Measurements from ENCODE around the gene DET1.
"Not testable (repeated sequence)": the region's sequence is repeated elsewhere in the genome, so short reads cannot be mapped to it uniquely, and the experiment has no call there.

DET1 gene

DNA sequence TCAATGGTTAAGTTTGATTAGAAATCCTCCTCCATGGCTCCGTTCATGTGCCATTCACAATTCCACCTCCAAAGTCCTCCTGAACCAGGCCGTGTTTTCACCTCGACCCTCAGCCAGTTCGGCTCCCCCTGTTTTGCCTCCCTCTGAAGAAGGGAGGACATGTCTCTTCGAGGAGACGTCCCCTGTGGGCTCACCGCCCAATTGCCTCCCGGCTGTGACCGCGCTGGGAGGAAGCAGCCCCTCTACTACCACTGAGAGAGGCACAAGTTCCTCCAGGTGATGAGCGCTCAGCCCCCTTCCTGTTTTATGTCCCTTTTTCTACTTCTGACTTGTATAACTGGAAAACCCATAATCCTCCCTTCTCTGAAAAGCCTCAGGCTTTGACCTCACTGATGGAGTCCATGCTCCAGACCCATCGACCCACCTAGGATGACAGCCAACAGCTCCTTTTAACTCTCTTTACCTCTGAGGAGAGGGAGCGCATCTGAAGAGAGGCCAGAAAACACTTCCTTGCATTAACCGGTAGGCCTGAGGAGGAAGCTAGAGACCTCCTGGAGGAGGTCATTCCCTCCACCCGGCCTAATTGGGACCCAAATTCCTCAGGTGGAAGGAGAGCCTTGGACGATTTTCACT lies 4.7 kb downstream of the DET1 start:
- FAIRE-seq (no peak), DNase-seq (ENCODE audit: insufficient read length, low spot score) (no peak)

DNA sequence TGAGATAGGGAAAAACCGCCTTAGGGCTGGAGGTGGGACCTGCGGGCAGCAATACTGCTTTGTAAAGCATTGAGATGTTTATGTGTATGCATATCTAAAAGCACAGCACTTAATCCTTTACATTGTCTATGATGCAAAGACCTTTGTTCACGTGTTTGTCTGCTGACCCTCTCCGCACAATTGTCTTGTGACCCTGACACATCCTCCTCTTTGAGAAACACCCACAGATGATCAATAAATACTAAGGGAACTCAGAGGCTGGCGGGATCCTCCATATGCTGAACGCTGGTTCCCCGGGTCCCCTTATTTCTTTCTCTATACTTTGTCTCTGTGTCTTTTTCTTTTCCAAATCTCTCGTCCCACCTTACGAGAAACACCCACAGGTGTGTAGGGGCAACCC lies 5.4 kb downstream of the DET1 start:
- FAIRE-seq; DNase-seq (ENCODE audit: insufficient read length, low spot score): not testable (repeated sequence)

DNA sequence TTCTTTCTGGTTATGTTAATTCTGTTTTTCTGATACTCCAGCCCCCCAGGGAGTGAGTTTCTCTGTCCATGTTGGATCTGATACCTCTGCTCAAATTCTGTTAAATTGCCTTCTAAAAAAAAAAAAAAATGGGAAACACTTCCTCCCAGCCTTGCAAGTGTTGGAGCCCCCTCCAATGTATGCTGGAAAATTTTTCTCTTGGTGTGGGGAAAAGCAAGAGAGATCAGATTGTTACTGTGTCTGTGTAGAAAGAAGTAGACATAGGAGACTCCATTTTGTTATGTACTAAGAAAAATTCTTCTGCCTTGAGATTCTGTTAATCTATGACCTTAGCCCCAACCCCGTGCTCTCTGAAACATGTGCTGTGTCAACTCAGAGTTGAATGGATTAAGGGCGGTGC lies 6.1 kb downstream of the DET1 start:
- not testable (repeated sequence) for FAIRE-seq

DNA sequence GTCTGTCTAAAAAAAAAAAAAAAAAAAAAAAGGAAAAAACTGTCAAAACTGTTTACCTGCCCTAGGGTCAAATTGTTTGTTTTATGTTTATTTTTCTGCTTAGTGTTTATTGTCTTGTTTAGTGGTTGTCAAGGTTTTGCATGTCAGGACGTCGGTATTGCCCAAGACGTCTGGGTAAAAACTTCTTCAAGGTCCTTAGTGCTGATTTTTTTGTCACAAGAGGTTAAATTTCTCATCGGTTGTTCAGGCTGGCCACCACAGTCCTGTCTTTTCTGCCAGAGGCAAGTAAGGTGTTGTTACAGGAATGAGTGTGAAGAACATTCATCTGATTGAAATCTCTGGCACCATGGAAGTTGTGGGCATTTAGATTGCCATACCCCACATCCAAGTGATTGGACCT lies 7.0 kb downstream of the DET1 start:
- DNase-seq (ENCODE audit: insufficient read length, low spot score), result no peak
- FAIRE-seq, result no peak

More for the DNA sequence above, 6.1 kb downstream of the DET1 start:
- DNase-seq (ENCODE audit: insufficient read length, low spot score), result not testable (repeated sequence)

DNA sequence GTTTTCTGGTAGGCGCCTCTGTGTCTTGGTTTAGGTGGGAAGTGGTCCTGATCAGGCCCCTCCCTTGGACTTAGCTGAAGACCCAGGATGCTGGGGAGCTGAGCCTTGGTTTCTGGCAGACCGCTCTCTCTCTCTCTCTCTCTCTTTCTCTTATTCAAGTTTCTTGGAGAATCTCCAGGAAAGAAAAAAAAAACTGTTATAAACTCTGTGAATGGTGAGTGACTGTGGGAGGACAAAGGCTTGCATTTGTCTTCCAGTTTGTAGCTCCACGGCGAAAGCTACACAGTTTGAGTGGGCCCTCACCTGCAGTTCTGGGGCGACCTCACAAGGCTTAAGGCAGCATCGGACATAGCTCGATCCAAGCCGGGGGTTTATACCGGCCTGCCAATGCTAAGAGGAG lies 7.5 kb downstream of the DET1 start:
- no peak for FAIRE-seq

DNA sequence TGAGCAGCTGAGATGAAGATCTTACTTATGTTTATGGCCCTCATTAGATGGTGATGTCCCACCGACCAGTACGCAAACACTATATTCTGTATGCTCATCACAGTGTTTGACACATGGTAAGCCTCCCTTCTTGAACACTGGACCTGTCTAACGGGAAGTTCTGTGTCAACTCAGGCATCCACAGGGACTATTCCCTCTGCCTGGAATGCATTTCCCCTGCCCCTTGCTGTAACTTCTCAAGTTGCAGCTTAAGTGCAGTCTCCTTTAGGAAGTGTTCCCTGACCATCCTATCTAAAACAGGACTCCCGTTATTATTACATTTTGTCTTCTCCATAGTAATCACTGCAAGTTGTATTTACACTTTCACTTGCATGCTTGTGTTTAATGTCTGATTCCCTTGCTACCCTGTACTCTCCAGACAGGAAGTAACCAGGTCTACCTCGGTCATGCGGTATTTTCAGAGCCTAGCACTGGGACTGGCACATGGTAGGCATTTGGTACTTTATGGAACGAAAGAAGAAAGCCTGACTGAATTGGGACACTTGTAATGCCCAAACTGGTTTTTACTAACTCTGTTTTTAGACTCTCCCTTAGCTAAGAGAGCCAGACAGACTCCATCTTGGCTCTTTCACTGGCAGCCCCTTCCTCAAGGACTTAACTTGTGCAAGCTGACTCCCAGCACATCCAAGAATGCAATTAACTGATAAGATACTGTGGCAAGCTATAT lies 8.7 kb downstream of the DET1 start:
- FAIRE-seq, result no peak

More for the DNA sequence above, 7.5 kb downstream of the DET1 start:
- no peak for DNase-seq (ENCODE audit: insufficient read length, low spot score)

DNA sequence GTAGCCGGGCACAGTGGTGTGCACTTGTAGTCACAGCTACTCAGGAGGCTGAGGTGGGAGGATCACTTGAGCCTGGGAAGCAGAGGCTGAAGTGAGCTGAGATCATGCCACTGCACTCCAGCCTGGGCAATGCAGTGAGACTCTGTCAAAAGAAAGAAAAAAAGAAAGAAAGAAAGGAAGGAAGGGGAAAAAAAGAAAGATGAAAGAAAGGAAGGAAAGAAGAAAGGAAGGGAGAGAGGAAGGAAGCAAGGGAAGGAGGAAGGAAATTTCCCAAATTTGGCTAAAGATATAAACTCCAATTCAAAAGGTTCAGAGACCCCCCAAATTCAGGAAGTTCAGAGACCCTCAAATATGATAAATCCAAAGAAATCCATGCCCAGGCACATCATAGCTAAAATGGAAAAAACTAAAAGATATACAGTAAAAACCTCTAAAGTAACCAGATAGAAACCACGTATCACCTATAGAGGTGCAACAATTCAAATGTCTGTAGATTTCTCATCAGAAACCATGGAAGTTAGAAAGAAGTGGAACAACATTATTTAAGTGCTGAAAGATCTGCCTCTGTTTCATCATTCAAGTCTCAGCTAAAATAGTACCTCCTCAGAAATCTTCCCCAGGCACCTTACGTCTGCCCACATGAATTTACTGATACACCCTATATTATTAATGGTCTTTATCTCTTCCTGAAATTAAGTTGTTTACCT lies 10.7 kb downstream of the DET1 start:
- DNase-seq (ENCODE audit: insufficient read length, low spot score) (no peak), FAIRE-seq (no peak)

More for the DNA sequence above, 8.7 kb downstream of the DET1 start:
- no peak for DNase-seq (ENCODE audit: insufficient read length, low spot score)

DNA sequence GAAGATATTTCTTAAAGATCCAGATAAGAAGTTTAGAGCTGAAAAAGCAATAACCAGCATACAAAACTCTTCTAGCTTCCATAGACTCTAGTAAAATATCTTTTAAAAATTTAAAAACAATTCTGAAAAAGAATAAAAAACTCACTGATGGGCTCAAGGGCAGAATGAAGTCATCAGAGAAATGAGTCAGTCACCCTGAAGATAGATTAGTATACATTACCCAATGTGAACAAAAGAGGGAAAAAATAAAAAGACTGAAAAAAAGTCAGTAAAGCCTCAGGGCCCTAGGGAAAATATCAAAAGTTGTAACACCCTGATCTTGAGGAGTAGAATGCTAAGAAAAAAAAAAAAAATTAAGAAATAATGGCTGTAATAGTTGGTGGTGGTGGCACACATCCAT lies 11.4 kb downstream of the DET1 start:
- DNase-seq (ENCODE audit: insufficient read length, low spot score) (no peak), FAIRE-seq (no peak)

DNA sequence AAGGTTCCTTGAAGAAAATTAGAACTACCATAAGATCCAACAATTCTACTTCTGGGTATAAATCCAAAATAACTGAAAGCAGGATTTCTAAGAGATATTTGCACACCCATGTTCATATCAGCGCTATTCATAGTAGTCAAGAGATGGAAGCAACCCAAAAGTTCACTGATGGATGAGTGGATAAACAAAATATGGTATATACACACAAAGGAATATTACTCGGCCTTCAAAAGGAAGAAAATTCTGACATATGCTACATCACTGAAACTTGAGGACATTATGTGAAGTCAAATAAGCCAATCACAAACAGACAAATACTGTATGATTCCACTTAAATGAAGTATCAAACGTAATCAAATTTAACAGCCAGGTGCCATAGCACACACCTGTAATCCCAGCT lies 13.1 kb downstream of the DET1 start:
- DNase-seq (ENCODE audit: insufficient read length, low spot score) (no peak), FAIRE-seq (no peak)

DNA sequence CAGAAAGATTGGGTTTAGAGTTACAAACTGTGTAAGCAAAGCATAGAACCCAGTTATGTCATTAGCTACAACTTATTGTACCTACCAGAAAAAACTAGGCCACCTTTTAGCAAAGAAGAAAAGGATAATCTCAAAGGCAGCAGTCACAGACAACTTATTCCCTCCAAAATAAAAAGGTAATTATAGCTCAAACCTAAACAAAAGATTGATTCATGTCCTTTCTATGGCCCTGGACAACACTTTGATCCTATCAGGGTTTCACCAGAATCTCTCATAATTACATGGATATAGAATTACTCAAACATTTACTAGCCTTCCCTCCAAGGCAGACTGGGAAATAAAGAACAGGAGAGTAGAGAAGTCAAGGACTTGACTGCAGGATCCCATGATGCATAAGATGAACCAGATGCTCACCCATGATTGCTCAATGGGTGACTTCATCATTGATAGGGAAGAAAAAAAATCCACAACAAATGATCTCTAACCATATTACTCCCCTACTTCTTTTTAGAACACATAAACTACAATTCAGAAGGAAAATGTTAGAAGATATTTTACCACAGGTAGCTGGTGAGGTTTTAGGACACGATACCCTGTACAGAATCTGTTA lies 17.4 kb downstream of the DET1 start:
- FAIRE-seq, result no peak
- DNase-seq (ENCODE audit: insufficient read length, low spot score), result no peak

DNA sequence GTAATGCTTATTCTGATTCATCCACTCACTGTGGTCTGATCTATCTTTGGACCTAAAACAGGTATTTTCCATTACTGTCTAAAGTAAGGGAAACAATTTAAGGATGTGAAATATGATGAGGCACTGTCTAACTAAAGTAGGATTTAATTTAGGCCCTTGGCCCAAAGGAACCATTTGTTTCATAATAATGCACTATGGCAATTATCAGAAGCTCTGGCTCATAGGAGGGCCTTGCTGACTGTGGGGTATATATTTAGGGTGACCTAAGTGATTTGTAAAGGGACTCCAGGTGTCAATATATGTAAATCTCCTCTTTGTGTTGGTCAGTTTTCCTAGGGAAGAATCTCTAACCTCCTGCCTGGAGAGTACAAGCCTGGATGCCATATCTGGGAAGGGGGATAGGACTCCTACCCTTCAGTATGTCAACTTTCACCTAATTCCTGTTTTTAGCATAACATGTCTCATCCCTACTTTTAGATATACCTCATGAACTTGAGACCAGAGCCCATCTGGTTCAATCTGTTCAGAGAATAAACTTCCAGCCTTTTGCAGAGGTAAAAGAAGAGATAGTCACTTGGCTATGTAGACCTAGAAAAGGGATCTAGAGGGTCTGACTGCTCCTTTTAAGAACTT lies 20.1 kb downstream of the DET1 start:
- FAIRE-seq, result no peak
- no peak for DNase-seq (ENCODE audit: insufficient read length, low spot score)

DNA sequence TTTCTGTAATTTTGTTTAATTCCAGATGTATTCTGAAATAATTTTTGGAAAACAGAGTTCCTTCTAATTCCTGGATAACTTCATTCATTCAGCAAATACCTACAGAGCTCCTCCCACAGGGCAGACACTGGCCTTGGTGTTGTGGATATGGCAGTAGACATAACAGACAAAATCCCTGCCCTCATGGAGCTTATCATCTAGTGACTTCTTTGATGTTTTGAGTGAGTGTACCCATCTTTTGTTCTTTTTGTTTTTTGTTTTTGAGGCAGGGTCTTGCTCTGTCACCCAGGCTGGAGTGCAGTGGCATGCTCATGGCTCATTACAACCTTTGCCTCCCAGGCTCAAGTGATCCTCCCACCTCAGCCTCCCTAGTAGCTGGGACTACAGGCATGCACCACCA lies 21.1 kb downstream of the DET1 start:
- DNase-seq (ENCODE audit: insufficient read length, low spot score), result no peak
- no peak for FAIRE-seq

DNA sequence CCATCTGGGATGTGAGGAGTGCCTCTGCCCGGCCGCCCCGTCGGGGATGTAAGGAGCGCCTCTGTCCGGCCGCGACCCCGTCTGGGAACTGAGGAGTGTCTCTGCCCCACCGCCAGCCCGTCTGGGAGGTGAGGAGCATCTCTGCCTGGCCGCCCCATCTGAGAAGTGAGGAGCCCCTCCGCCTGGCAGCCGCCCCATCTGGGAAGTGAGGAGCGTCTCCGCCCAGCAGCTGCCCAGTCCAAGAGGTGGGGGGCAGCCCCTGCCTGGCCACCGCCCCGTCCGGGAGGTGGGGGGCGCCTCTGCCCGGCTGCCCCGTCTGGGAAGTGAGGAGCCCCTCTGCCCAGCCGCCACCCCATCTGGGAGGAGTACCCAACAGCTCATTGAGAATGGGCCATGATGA lies 22.4 kb downstream of the DET1 start:
- DNase-seq (ENCODE audit: insufficient read length, low spot score); FAIRE-seq: not testable (repeated sequence)

DNA sequence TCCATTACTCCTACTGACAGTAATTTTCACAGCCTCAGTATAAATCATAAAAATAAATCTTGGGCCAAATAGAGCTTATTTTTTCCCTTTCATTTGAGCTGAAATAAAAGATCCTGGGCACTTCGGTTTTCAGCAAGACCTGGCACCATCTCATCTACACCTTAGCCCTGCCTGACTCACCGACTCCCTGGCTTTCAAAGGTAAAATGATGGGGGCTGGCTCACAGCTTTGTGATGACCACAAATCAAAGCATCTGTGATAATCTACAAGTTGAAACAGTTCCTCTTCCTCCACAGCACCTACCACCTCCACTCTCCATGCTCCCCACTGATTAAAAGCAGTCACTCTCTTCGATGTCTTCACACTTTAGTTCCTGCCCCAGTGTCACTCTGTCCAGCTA lies 27.6 kb downstream of the DET1 start:
- DNase-seq (ENCODE audit: insufficient read length, low spot score) (no peak), FAIRE-seq (no peak)

DNA sequence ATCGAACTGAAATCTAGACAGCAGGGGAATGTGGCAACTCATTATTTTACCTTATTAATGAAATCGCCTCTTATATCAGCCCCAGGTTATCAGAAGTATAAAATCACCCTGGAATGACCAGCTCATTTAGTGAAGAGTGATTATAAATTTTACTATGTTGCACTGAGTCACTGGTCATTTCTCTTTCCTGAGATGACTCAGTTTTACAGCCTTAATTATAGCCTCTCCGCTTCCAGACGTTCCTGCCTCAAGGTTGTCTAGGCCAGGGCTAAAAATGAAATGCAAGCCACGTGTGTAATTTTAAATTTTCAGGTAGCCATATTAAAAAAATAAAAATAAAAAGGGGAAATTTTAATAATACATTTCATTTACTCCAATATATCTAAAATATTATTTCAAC lies 33.3 kb downstream of the DET1 start:
- FAIRE-seq (no peak), DNase-seq (ENCODE audit: insufficient read length, low spot score) (no peak)

DNA sequence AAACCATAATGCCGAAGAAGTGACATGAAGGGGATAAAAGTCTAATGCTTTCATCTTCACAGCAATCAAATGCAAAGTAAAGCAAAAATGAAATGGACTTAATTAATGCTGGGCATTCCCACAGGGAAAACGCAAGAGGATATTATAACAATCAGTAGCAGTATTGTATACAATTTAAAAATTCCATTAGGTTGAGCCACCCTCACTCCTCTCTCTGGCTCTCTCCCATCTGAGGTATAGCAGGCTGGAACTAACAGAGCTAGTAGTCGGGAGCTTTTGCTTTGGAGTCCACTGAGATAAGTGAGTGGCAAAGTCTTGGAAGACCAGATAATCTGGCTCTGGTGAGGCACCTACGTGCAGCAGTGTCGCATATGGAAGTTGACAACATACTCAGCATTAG lies 33.9 kb downstream of the DET1 start:
- FAIRE-seq (no peak), DNase-seq (ENCODE audit: insufficient read length, low spot score) (no peak)

DNA sequence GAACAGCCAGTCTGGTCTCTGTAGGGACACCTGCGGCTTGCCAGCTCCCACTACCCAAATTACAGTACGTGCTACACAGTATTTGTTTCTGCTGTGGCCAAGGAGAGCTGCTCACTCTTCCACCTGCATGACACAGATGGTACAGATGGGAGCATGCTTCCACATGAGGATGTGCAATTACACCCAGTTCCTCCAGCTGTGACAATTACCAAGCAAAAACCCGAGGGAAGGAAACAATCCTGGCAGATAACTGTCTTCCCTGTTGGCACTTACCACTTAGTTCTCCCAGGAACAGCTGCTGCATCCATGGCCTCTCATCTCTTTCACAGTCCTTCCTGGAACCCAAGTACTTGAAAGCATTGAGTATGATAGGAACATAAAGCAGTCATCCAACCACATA lies 34.4 kb downstream of the DET1 start:
- DNase-seq (ENCODE audit: insufficient read length, low spot score), result no peak
- no peak for FAIRE-seq

DNA sequence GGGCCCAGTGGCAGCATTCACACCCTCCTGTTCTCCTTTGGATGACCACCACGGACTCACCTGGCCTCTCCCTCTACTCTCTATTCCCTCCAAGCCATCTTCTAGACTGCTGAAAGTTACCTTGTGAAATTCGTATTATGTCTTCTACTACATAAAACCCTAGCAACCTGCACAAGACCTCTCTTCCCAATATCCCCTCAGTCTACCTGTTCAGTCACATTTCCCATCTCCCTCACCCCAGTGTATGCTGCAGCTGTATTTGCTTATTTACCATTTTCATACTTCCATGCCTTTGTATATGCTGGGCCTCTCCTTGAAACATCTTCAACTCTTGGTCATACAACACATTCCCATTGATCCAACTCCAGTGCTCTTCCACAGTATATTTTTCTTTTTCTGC lies 35.3 kb downstream of the DET1 start:
- FAIRE-seq, result no peak
- no peak for DNase-seq (ENCODE audit: insufficient read length, low spot score)

DNA sequence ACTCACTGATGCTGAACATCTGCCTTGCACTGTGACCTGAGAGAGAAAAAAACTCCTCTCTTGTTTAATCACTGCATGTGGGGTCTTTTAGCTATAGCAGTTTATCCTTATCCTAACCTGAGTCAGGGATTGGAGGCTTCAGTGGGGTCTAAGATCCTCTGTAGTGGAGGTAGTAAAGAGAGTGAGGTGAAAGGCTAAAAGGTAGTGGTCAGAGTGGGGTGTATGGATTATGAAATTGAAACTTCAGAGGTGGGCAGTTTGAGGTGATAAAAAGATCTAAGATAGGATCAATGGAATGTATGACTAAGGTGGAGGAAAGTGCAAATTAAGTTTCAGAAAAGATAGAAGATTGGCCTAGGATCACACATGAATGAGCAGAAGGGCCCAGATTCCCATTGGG lies 36.5 kb downstream of the DET1 start:
- DNase-seq (ENCODE audit: insufficient read length, low spot score) (no peak), FAIRE-seq (no peak)

DNA sequence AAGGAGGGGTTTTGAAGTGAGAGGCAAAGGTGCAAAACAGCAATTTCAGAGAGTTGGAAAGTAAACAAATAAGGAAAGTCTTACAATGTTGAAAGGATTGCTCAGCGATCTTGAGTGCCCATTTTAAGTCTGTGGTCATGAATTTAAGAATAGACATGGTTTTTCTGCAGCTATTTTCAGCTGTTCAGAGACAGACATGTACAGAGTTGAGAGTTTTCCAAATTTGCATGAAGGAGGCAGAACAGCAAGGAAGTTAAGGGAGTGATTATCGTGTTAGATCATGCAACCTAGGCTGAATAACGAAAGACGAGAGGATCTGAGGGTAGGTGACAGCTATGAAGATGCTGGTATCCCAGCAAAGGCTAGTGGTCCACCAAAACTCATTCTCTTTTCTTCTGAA lies 37.2 kb downstream of the DET1 start:
- no peak for DNase-seq (ENCODE audit: insufficient read length, low spot score)
- FAIRE-seq, result no peak

DNA sequence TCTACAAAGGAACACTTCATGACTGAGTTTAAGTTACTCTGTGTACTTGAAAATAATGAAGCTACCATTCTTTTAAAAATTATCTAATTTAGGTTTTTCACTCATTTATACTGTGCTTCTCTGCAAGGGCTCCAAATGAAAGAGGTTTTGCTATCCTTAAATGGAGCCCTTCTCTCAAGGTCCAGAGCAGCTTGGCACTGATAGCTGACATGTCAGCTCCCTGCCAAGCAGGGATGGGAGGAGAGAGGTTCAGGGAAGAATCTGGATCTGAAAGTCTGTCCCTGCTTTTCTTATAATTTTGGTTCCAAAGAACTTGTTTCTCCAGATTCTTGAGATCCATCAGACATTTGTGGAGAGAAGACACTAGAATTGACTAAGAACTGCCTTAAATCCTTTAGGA lies 39.9 kb downstream of the DET1 start:
- FAIRE-seq (no peak), DNase-seq (ENCODE audit: insufficient read length, low spot score) (no peak)

All from HTR-8/SVneo (cell line).